ENCODE data around the gene IRGQ.

IRGQ gene

GRCh38 chr19:43616306-43616705 lies 20.4 kb upstream of the IRGQ start:
- no peak for TF ChIP-seq MAX (IDR thresholded peaks at IDR 0.05; ENCODE audit: low read depth, low read length)
- no peak for DNase-seq (ENCODE audit: low read depth)
- no peak overlapping the region for H3K4me3 ChIP-seq (ENCODE audit: low read depth, low read length)

GRCh38 chr19:43612374-43612773 lies 16.4 kb upstream of the IRGQ start:
- DNase-seq (ENCODE audit: low read depth) = no peak
- H3K4me3 ChIP-seq (ENCODE audit: low read depth, low read length) = no peak overlapping the region
- TF ChIP-seq MAX (IDR thresholded peaks at IDR 0.05; ENCODE audit: low read depth, low read length) = no peak
- TF ChIP-seq POLR2A (IDR thresholded peaks at IDR 0.05; ENCODE audit: extremely low read depth, insufficient read length) = no peak
- no peak for TF ChIP-seq MYC (IDR thresholded peaks at IDR 0.05; ENCODE audit: low read depth, low read length)
- TF ChIP-seq, protein P1, sequence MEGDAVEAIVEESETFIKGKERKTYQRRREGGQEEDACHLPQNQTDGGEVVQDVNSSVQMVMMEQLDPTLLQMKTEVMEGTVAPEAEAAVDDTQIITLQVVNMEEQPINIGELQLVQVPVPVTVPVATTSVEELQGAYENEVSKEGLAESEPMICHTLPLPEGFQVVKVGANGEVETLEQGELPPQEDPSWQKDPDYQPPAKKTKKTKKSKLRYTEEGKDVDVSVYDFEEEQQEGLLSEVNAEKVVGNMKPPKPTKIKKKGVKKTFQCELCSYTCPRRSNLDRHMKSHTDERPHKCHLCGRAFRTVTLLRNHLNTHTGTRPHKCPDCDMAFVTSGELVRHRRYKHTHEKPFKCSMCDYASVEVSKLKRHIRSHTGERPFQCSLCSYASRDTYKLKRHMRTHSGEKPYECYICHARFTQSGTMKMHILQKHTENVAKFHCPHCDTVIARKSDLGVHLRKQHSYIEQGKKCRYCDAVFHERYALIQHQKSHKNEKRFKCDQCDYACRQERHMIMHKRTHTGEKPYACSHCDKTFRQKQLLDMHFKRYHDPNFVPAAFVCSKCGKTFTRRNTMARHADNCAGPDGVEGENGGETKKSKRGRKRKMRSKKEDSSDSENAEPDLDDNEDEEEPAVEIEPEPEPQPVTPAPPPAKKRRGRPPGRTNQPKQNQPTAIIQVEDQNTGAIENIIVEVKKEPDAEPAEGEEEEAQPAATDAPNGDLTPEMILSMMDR (IDR thresholded peaks at IDR 0.05; ENCODE audit: low read depth, low read length) = no peak

- TF ChIP-seq, protein P1 (IDR thresholded peaks at IDR 0.05; ENCODE audit: low read depth, low read length) = no peak
- TF ChIP-seq POLR2A (IDR thresholded peaks at IDR 0.05; ENCODE audit: extremely low read depth, insufficient read length) = no peak
These were observed 15.9 kb upstream of the IRGQ start, which contains the start of gene SRRM5 for GRCh38 chr19:43611788-43612187. Gene SRRM5, plus strand, starts transcription at chr19:43612088. Its CDS starts 34 bp downstream, at chr19:43612122.

GRCh38 chr19:43610493-43610892 lies 14.6 kb upstream of the IRGQ start:
- no peak overlapping the region for H3K4me3 ChIP-seq (ENCODE audit: low read depth, low read length)
- TF ChIP-seq MYC (IDR thresholded peaks at IDR 0.05; ENCODE audit: low read depth, low read length) (no peak), MAX (IDR thresholded peaks at IDR 0.05; ENCODE audit: low read depth, low read length) (no peak), POLR2A (IDR thresholded peaks at IDR 0.05; ENCODE audit: extremely low read depth, insufficient read length) (no peak)
- TF ChIP-seq, protein P1 (IDR thresholded peaks at IDR 0.05; ENCODE audit: low read depth, low read length) = no peak
- no peak for DNase-seq (ENCODE audit: low read depth)

More at GRCh38 chr19:43611788-43612187, 15.9 kb upstream of the IRGQ start, which contains the start of gene SRRM5:
- H3K4me3 ChIP-seq (ENCODE audit: low read depth, low read length) = no peak within 1 kb of the TSS
- no peak for DNase-seq (ENCODE audit: low read depth)

DNA sequence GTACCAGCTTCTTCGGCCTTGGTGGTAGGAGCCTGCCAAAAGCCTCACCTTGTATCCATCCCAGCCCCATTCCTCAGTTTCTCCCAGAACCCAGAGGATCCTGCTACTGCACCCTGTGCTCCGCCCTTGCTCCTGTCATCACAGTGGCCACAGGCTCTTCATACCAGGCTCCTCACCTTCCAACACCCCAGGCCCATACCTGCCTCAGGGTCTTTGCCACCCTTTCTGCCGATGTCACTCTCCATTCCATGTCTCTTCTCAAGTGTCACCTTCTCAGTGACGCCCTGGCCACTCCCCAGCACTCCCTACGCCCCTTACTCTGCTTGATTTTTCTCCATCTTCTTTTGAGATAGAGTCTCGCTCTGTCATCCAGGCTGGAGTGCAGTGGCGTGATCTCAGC lies 13.9 kb upstream of the IRGQ start:
- no peak overlapping the region for H3K4me3 ChIP-seq (ENCODE audit: low read depth, low read length)
- DNase-seq (ENCODE audit: low read depth) = no peak
- TF ChIP-seq POLR2A (IDR thresholded peaks at IDR 0.05; ENCODE audit: extremely low read depth, insufficient read length) = no peak

GRCh38 chr19:43607238-43608205 lies 11.6 kb upstream of the IRGQ start:
- TF ChIP-seq, protein P1 (IDR thresholded peaks at IDR 0.05; ENCODE audit: low read depth, low read length) = no peak
- no peak for TF ChIP-seq MAX (IDR thresholded peaks at IDR 0.05; ENCODE audit: low read depth, low read length)
- TF ChIP-seq POLR2A (IDR thresholded peaks at IDR 0.05; ENCODE audit: extremely low read depth, insufficient read length) = no peak
- no peak for TF ChIP-seq MYC (IDR thresholded peaks at IDR 0.05; ENCODE audit: low read depth, low read length)
- no peak overlapping the region for H3K4me3 ChIP-seq (ENCODE audit: low read depth, low read length)
- DNase-seq (ENCODE audit: low read depth) = no peak
